DMS79 treated with DMSO at 0.1 percent for 48 hours (cell line): ENCODE results near the gene SPCS3.

Experiments used
- DNase-seq: peaks from one replicate; lab custom pipeline; 2025; lab: John Stamatoyannopoulos, UW

SPCS3 gene

DNA sequence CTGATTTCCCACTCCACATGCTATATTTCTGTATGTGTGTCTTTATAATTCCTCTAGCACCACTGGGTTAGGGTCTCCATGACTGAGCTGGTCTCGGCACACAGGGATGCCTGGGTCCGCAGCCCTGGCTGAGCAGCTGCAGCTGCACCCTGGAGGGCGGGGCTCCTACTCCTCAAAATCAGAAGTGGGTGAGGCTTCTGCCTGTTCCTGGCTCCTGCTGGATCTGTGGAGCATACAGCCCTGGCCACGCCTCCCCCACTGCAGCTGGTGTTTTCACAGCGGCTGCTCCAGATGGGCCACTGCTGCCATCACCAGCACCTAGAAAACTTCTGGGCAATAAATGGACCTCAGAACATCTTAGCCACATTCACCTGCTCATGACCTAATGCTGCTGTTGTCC, 30.9 kb downstream of the SPCS3 start:
- no peak for DNase-seq

- no peak for DNase-seq
Measured at GRCh38 chr4:176354884-176355283, 35.1 kb downstream of the SPCS3 start.

DNA sequence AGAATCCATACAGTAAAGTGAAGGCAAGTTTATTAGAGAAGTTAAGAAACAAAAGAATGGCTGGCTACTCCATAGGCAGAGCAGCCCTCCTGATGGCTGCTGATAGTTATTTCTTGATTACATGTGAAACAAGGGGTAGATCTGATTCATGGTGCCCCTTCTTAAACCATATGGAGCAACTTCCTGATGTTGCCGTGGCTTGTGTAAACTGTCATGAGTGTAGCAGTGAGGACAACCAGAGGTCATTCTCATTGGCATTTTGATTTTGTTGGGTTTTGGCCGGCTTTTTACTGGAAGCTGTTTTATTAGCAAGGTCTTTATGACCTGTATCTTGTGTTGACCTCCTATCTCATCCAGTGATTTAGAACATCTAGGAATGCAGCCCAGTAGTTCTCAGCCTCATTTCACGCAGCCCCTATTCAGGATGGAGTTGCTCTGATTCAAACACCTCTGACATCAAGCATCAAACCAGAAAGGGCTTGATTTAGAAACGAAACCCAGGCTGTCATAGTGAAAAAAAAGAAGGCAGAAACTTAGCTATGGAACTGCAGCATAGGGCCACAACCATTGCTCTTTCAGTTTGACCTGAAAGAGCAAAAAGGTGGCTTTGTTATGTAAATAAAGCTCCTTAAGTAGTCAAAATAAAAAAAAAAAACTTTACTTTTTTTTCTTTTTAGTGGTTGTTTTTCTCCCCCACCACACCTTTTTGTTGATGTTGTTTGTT, 37.8 kb downstream of the SPCS3 start:
- DNase-seq: no peak

- DNase-seq: no peak
Measured at GRCh38 chr4:176358083-176358469, 38.3 kb downstream of the SPCS3 start.

- no peak for DNase-seq
Measured at GRCh38 chr4:176359590-176359989, 39.8 kb downstream of the SPCS3 start.

DNA sequence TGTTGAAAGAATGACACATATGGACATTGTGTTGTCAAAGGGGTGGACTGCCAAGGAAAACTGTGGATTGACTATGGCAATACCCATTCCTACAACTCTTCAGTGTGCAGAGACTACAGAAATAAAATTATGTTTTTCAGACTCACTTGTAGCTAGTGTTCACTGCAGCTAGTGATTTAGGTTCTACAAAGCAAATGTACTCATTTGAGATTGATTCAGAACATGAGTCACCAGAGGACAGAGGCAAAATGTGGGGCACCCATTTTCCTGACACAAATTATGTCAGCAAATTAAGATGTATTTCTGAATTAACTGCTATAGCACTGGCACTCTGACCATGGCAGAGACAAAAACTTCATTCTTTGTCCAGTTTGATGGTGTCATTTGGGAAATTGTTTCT, 40.7 kb downstream of the SPCS3 start:
- no peak for DNase-seq

DNA sequence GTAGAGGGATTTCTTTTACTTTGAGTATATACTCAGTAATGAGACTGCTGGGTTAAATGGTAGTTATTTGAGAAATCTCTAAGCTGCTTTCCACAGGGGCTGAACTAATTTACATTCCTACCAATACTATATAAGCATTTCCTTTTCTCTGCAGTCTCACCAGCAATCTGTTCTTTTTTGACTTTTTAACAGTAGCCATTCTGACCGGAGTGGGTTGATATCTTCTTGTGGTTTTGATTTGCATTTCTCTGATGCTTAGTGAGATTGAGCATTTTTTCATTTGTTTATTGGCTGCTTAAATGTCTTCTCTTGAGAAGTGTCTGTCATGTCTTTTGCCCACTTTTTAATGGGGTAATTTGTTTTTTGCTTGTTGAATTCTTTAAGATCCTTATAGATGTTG, 43.3 kb downstream of the SPCS3 start:
- no peak for DNase-seq

- no peak for DNase-seq
Measured at GRCh38 chr4:176367771-176368465, 48.2 kb downstream of the SPCS3 start.

DNA sequence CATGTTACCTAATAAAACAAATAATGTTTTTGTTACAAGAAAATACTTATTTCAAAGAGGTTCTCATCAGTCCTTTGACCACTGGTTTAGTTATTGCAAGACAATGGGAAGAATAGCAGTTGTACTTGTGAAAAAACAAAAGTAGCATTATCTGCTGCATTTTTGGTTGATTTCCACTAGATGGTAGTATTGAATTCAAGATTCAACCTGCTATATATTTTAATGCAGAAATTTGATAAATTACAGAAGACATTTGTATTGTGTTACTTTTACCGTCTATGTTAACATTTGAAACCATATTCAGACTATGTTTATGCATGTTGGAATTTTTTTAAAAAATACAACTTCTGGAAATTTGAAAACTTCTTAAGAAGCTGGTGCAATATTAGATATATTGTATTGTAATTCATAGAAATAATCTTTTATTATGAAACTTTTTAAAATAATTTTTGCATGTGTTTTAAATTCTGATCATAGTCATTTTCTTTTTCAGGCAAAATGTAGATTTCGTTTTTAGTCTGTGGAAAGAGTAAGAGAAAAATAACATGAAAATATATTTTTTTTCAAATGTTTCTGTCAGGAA, 56.4 kb downstream of the SPCS3 start:
- DNase-seq: no peak

DNA sequence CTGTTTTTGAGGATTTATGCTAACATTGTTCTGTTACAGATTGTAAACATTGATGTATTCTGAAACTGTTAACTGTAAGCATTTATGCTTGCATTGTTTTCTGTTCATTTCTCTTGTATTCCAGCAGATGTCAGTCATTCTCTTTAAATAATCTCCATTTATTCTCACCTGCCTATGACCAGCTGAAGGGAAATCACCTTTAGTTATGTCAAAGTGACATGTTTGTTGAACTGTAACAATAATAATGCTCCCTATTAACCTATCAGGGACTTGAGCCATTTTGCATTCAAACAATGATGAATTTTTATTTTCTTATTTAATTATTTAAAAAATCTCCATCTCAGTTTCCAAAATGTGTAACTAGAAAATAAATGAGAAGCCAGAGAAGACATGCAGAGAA, 58.0 kb downstream of the SPCS3 start:
- no peak for DNase-seq

DNA sequence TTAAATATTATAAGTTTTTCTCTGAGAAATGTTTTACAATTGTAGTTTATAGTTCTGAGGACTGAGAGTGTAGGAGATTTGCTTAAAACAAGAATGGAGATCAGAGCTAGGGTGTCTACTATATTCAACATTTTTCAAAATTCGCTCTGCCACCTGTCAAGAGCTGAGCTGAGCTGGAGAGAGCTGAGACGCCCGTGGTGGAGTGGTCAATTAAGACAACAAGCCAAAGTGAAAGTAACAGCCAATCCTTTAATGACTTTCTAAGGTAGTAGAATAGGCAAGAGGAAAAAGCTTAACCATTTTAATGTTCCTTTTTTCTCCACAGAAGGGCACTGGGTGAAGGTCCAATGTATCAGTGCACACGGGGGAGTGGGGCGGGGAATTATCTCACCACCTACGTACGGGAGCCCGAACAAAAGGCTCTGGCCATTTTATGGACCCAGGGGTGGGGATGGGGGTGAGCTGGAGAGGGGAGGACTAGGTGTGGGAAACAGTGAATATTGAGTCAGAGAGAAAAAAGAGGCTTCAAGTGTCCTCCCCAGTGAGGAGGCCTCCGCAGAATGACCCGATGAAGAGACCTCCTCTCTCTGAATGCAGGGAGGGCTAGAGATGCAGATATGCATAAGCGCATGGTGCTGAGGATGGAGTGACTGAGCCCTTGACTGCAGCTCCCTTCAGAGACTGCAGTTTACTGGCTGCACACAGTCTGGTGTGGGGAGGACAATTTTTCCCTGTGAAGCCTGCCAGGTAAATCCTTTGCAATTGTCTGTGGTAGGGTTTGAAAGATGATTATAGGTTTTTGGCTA, 60.8 kb downstream of the SPCS3 start:
- peak; percentile 1 for DNase-seq
